ENCODE measurements around the gene CHRNB4.

CHRNB4 gene

DNA sequence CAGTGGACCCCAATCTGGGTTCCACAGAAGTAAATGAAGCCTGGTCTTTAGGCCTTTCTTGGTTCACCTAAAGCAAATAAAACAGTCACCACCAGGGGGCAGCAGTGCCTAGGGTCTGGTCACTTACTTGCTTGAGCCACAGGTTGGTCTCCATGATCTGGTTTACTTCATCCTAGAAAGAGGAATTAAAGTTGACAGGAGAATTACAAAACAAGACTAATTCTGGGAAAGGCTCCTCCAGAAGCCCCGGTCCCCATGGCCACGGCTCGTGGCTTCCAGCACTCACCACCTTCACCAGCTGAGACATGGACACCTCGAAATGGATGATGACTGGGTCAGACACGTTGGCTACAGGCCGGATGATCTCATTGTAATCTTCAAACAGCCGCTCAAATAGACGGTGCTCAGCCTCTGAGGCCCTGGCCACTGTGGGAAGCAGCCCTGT is 22.5 kb downstream of the CHRNB4 start:
- Histone ChIP-seq H3K14ac (ENCODE audit: low read length in 2 of 2) (no peak overlapping the region), H3K23ac (ENCODE audit: low read length in 2 of 2) (no peak overlapping the region), H3K79me1 (replicated peaks; ENCODE audit: low read length, poor library complexity, severe bottlenecking) (no peaks in the 10 kb centered on the region), H2BK15ac (ENCODE audit: low read depth, poor library complexity, severe bottlenecking) (no peak overlapping the region), H2BK120ac (ENCODE audit: low read depth, low read length) (no peak overlapping the region), H3K9me3 (ENCODE audit: control insufficient read depth, low read length) (no peaks in the 10 kb centered on the region), H3K9ac (ENCODE audit: low read length) (no peak overlapping the region), H3K4me2 (ENCODE audit: low read length, poor library complexity, severe bottlenecking) (no peak overlapping the region), H3K27ac (ENCODE audit: low read length, poor library complexity, severe bottlenecking) (no peak overlapping the region), H3K27me3 (ENCODE audit: control insufficient read depth in 1 of 2, insufficient read depth in 1 of 2, low read length in 2 of 2) (peaks cover 34 to 48% of the 10 kb centered on the region in 2 experiments), H3K4me3 (ENCODE audit: insufficient read depth in 1 of 2, low read depth in 1 of 2, low read length in 2 of 2) (no peak overlapping the region), H2BK5ac (ENCODE audit: low read depth, low read length, poor library complexity, severe bottlenecking) (no peak overlapping the region), H3K18ac (ENCODE audit: low read depth in 1 of 2, low read length in 2 of 2) (no peak overlapping the region), H2AFZ (ENCODE audit: low read depth, low read length) (no peak overlapping the region), H2BK12ac (ENCODE audit: low read length in 2 of 2) (no peak overlapping the region), H3K4me1 (ENCODE audit: control insufficient read depth, insufficient read depth, low read depth, low read length) (peaks cover 14% of the 10 kb centered on the region), H3K36me3 (ENCODE audit: control insufficient read depth in 1 of 2, insufficient read depth in 2 of 2, low read depth in 1 of 2, low read length in 2 of 2) (no peaks in the 10 kb centered on the region), H3K4ac (ENCODE audit: low read depth in 1 of 2, low read length in 2 of 2) (no peak overlapping the region), H2AK5ac (ENCODE audit: low read length, severe bottlenecking) (no peak overlapping the region), H4K8ac (ENCODE audit: low read length) (no peak overlapping the region), H4K91ac (ENCODE audit: low read length) (no peak overlapping the region)
- 18% methylated on average over 8 of the region's 8 CpGs for WGBS
- peak; percentile 91 for DNase-seq

DNA sequence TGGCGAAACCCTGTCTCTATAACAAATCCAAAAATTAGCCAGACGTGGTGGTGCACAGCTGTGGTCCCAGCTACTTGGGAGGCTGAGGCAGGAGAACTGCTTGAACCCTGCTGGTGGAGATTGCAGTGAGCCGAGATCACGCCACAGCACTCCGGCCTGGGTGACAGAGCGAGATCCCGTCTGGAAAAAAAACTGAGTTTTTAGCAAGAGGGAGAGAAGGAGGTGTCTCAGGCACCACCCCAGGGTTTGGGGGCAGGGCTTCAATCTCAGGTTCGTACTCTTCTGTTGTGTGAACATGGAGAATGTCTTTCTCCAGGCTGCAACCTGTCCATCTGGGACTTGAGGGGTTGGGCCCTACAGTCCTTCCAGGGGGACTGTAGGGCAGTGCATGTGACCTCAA is 22.9 kb downstream of the CHRNB4 start:
- peaks cover 34 to 44% of the 10 kb centered on the region in 2 experiments for H3K27me3 ChIP-seq (ENCODE audit: control insufficient read depth in 1 of 2, insufficient read depth in 1 of 2, low read length in 2 of 2)
- no peak overlapping the region for H3K9ac ChIP-seq (ENCODE audit: low read length)
- H2AFZ ChIP-seq (ENCODE audit: low read depth, low read length): no peak overlapping the region
- H3K14ac ChIP-seq (ENCODE audit: low read length in 2 of 2): no peak overlapping the region
- no peak overlapping the region for H3K27ac ChIP-seq (ENCODE audit: low read length, poor library complexity, severe bottlenecking)
- DNase-seq: no peak
- no peak overlapping the region for H2AK5ac ChIP-seq (ENCODE audit: low read length, severe bottlenecking)
- no peaks in the 10 kb centered on the region for H3K9me3 ChIP-seq (ENCODE audit: control insufficient read depth, low read length)
- 71% methylated on average over 8 of the region's 8 CpGs for WGBS
- no peak overlapping the region for H3K4me2 ChIP-seq (ENCODE audit: low read length, poor library complexity, severe bottlenecking)
- peaks cover 14% of the 10 kb centered on the region for H3K4me1 ChIP-seq (ENCODE audit: control insufficient read depth, insufficient read depth, low read depth, low read length)
- no peak overlapping the region for H2BK5ac ChIP-seq (ENCODE audit: low read depth, low read length, poor library complexity, severe bottlenecking)
- no peak overlapping the region for H2BK15ac ChIP-seq (ENCODE audit: low read depth, poor library complexity, severe bottlenecking)
- H2BK12ac ChIP-seq (ENCODE audit: low read length in 2 of 2): no peak overlapping the region
- H3K23ac ChIP-seq (ENCODE audit: low read length in 2 of 2): no peak overlapping the region
- no peak overlapping the region for H3K4me3 ChIP-seq (ENCODE audit: insufficient read depth in 1 of 2, low read depth in 1 of 2, low read length in 2 of 2)
- no peak overlapping the region for H3K18ac ChIP-seq (ENCODE audit: low read depth in 1 of 2, low read length in 2 of 2)
- no peak overlapping the region for H2BK120ac ChIP-seq (ENCODE audit: low read depth, low read length)
- H4K8ac ChIP-seq (ENCODE audit: low read length): no peak overlapping the region
- H3K79me1 ChIP-seq (replicated peaks; ENCODE audit: low read length, poor library complexity, severe bottlenecking): no peaks in the 10 kb centered on the region
- no peaks in the 10 kb centered on the region for H3K36me3 ChIP-seq (ENCODE audit: control insufficient read depth in 1 of 2, insufficient read depth in 2 of 2, low read depth in 1 of 2, low read length in 2 of 2)
- H4K91ac ChIP-seq (ENCODE audit: low read length): no peak overlapping the region
- no peak overlapping the region for H3K4ac ChIP-seq (ENCODE audit: low read depth in 1 of 2, low read length in 2 of 2)

DNA sequence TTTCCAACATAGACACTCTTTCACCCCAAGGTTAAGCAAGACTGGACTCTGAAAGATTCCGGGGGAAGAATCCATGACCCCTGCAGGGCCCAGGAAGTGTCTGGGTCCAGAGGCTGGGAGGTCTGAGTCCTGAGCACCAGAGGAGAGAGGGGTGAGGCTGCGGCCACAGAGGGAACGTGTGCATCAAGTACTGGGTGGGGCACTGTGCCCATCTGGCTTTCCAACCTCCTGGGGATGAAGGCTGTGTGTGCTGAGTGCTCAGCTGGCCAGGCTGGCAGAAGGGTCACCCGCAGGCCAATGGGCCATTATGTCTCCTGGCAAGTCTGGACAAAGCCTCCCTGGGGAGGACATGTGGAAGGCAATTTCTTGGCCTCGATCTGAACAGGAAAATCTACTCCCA is 23.5 kb downstream of the CHRNB4 start:
- H2AFZ ChIP-seq (ENCODE audit: low read depth, low read length): no peak overlapping the region
- H3K4me2 ChIP-seq (ENCODE audit: low read length, poor library complexity, severe bottlenecking): no peak overlapping the region
- H2AK5ac ChIP-seq (ENCODE audit: low read length, severe bottlenecking): no peak overlapping the region
- no peak overlapping the region for H3K18ac ChIP-seq (ENCODE audit: low read depth in 1 of 2, low read length in 2 of 2)
- H3K27me3 ChIP-seq (ENCODE audit: control insufficient read depth in 1 of 2, insufficient read depth in 1 of 2, low read length in 2 of 2): peaks cover 34 to 38% of the 10 kb centered on the region in 2 experiments
- DNase-seq: no peak
- H2BK5ac ChIP-seq (ENCODE audit: low read depth, low read length, poor library complexity, severe bottlenecking): no peak overlapping the region
- no peak overlapping the region for H4K8ac ChIP-seq (ENCODE audit: low read length)
- no peak overlapping the region for H3K27ac ChIP-seq (ENCODE audit: low read length, poor library complexity, severe bottlenecking)
- H3K4me3 ChIP-seq (ENCODE audit: insufficient read depth in 1 of 2, low read depth in 1 of 2, low read length in 2 of 2): no peak overlapping the region
- H4K91ac ChIP-seq (ENCODE audit: low read length): no peak overlapping the region
- no peak overlapping the region for H3K14ac ChIP-seq (ENCODE audit: low read length in 2 of 2)
- H2BK15ac ChIP-seq (ENCODE audit: low read depth, poor library complexity, severe bottlenecking): no peak overlapping the region
- no peak overlapping the region for H2BK120ac ChIP-seq (ENCODE audit: low read depth, low read length)
- H3K9ac ChIP-seq (ENCODE audit: low read length): no peak overlapping the region
- 92% methylated on average over 4 of the region's 5 CpGs for WGBS
- peaks cover 14% of the 10 kb centered on the region for H3K4me1 ChIP-seq (ENCODE audit: control insufficient read depth, insufficient read depth, low read depth, low read length)
- no peaks in the 10 kb centered on the region for H3K9me3 ChIP-seq (ENCODE audit: control insufficient read depth, low read length)
- H3K23ac ChIP-seq (ENCODE audit: low read length in 2 of 2): no peak overlapping the region
- H2BK12ac ChIP-seq (ENCODE audit: low read length in 2 of 2): peak overlapping the region in 1 of 2 experiments; percentile 42
- H3K79me1 ChIP-seq (replicated peaks; ENCODE audit: low read length, poor library complexity, severe bottlenecking): no peaks in the 10 kb centered on the region
- no peaks in the 10 kb centered on the region for H3K36me3 ChIP-seq (ENCODE audit: control insufficient read depth in 1 of 2, insufficient read depth in 2 of 2, low read depth in 1 of 2, low read length in 2 of 2)
- H3K4ac ChIP-seq (ENCODE audit: low read depth in 1 of 2, low read length in 2 of 2): no peak overlapping the region

DNA sequence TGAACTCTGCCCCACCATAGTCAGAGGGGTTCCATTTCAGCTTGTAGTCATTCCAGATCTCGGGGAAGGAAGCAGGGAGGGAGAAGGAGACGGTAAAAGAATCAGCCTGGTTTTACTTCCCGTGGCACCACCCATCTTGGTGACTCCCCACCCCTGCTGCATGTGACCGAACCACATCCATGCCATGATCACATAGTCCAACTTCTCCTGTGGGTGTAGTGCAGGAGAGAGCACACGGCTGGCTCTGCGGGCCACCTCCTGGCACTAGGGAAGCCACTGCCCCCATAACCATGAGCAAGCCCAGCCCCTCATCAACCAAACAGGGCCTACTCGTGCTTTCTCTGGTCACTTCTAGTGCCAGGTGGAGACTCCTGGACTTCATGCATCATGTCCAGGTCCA is 23.9 kb downstream of the CHRNB4 start:
- Histone ChIP-seq H2AK5ac (ENCODE audit: low read length, severe bottlenecking) (no peak overlapping the region), H3K23ac (ENCODE audit: low read length in 2 of 2) (no peak overlapping the region), H3K18ac (ENCODE audit: low read depth in 1 of 2, low read length in 2 of 2) (no peak overlapping the region), H3K14ac (ENCODE audit: low read length in 2 of 2) (no peak overlapping the region), H4K8ac (ENCODE audit: low read length) (no peak overlapping the region), H3K9ac (ENCODE audit: low read length) (no peak overlapping the region), H2AFZ (ENCODE audit: low read depth, low read length) (no peak overlapping the region), H2BK15ac (ENCODE audit: low read depth, poor library complexity, severe bottlenecking) (no peak overlapping the region), H3K4me3 (ENCODE audit: insufficient read depth in 1 of 2, low read depth in 1 of 2, low read length in 2 of 2) (no peak overlapping the region), H3K36me3 (ENCODE audit: control insufficient read depth in 1 of 2, insufficient read depth in 2 of 2, low read depth in 1 of 2, low read length in 2 of 2) (no peaks in the 10 kb centered on the region), H2BK5ac (ENCODE audit: low read depth, low read length, poor library complexity, severe bottlenecking) (no peak overlapping the region), H3K27ac (ENCODE audit: low read length, poor library complexity, severe bottlenecking) (no peak overlapping the region), H3K9me3 (ENCODE audit: control insufficient read depth, low read length) (no peaks in the 10 kb centered on the region), H3K4me2 (ENCODE audit: low read length, poor library complexity, severe bottlenecking) (no peak overlapping the region), H4K91ac (ENCODE audit: low read length) (no peak overlapping the region), H3K4ac (ENCODE audit: low read depth in 1 of 2, low read length in 2 of 2) (no peak overlapping the region), H3K4me1 (ENCODE audit: control insufficient read depth, insufficient read depth, low read depth, low read length) (peaks cover 14% of the 10 kb centered on the region), H3K79me1 (replicated peaks; ENCODE audit: low read length, poor library complexity, severe bottlenecking) (no peaks in the 10 kb centered on the region), H3K27me3 (ENCODE audit: control insufficient read depth in 1 of 2, insufficient read depth in 1 of 2, low read length in 2 of 2) (peaks cover 30 to 34% of the 10 kb centered on the region in 2 experiments), H2BK12ac (ENCODE audit: low read length in 2 of 2) (no peak overlapping the region), H2BK120ac (ENCODE audit: low read depth, low read length) (no peak overlapping the region)
- 79% methylated on average over 4 of the region's 7 CpGs for WGBS
- no peak for DNase-seq

Data from mesenchymal stem cell (in vitro differentiated cells and primary cell).